ENCODE results near the gene FIGN. TPM values are rescaled to one million over a fixed set of nuclear protein-coding genes. Genes with fewer than 3 reads are reported as not detected.

The FIGN gene
- total and polyA plus RNA-seq, 2 donors (not counting 3 experiments of a cell fraction or from before 2014, with no cell fraction given) = 1.8 to 8.1 TPM

- no peaks in the 10 kb centered on the region for H3K9me3 ChIP-seq (replicated peaks; ENCODE audit: control insufficient read depth, insufficient read depth, low read length)
- H3K4me3 ChIP-seq (replicated peaks in 1 of 3; ENCODE audit: insufficient read depth in 1 of 3, low read depth in 1 of 3, low read length in 3 of 3) = no peak overlapping the region
- DNase-seq (ENCODE audit: low read depth, low spot score) = no peak
- no peak overlapping the region for H3K27ac ChIP-seq (ENCODE audit: insufficient read depth, low read depth, low read length)
- TF ChIP-seq MAX (IDR thresholded peaks at IDR 0.05; ENCODE audit: insufficient read depth, insufficient read length) (no peak), POLR2AphosphoS5 (IDR thresholded peaks at IDR 0.05; ENCODE audit: insufficient read depth, low read depth, low read length) (no peak), JUN (IDR thresholded peaks at IDR 0.05; ENCODE audit: borderline replicate concordance, insufficient read depth, insufficient read length, low read depth) (no peak), POLR2A (IDR thresholded peaks at IDR 0.05; ENCODE audit: low read depth, low read length) (no peak), MYC (IDR thresholded peaks at IDR 0.05; ENCODE audit: low read depth, low read length) (no peak), FOS (IDR thresholded peaks at IDR 0.05; ENCODE audit: borderline replicate concordance, insufficient read depth, low read length) (no peak), EZH2 (IDR thresholded peaks at IDR 0.05; ENCODE audit: borderline replicate concordance, low read depth, low read length, severe bottlenecking) (no peak), GATA2 (IDR thresholded peaks at IDR 0.05; ENCODE audit: insufficient read depth, insufficient read length, low read depth, low read length) (no peak)
- TF ChIP-seq, protein P1, sequence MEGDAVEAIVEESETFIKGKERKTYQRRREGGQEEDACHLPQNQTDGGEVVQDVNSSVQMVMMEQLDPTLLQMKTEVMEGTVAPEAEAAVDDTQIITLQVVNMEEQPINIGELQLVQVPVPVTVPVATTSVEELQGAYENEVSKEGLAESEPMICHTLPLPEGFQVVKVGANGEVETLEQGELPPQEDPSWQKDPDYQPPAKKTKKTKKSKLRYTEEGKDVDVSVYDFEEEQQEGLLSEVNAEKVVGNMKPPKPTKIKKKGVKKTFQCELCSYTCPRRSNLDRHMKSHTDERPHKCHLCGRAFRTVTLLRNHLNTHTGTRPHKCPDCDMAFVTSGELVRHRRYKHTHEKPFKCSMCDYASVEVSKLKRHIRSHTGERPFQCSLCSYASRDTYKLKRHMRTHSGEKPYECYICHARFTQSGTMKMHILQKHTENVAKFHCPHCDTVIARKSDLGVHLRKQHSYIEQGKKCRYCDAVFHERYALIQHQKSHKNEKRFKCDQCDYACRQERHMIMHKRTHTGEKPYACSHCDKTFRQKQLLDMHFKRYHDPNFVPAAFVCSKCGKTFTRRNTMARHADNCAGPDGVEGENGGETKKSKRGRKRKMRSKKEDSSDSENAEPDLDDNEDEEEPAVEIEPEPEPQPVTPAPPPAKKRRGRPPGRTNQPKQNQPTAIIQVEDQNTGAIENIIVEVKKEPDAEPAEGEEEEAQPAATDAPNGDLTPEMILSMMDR (IDR thresholded peaks at IDR 0.05; ENCODE audit: extremely low read depth in 1 of 2, insufficient read depth in 1 of 2, low read depth in 1 of 2, low read length in 2 of 2) = no peak
- H3K27me3 ChIP-seq (ENCODE audit: control insufficient read depth in 2 of 2, insufficient read depth in 2 of 2, low read length in 2 of 2) = no peaks in the 10 kb centered on the region
- no peak overlapping the region for H3K4me2 ChIP-seq (ENCODE audit: insufficient read depth, low read length)
- CTCF ChIA-PET = no interaction called here
- peaks cover 2% of the 10 kb centered on the region for H3K79me2 ChIP-seq (ENCODE audit: control insufficient read depth, insufficient read depth, low read length)
- POLR2A ChIA-PET = no interaction called here
- no peak overlapping the region for H3K9ac ChIP-seq (replicated peaks; ENCODE audit: extremely low read depth, insufficient read depth, low read length)
- H3K36me3 ChIP-seq (ENCODE audit: control insufficient read depth in 2 of 2, extremely low read depth in 1 of 2, insufficient read depth in 2 of 2, low read length in 2 of 2) = no peaks in the 10 kb centered on the region
- H3K9me1 ChIP-seq (replicated peaks; ENCODE audit: control insufficient read depth, extremely low read depth, insufficient read depth, low read length) = no peaks in the 10 kb centered on the region
- no peak overlapping the region for H2AFZ ChIP-seq (ENCODE audit: low read depth, low read length)
- no peaks in the 10 kb centered on the region for H4K20me1 ChIP-seq (replicated peaks; ENCODE audit: control insufficient read depth, extremely low read depth, insufficient read depth, low read length)
- H3K4me1 ChIP-seq (ENCODE audit: control insufficient read depth, extremely low read depth, insufficient read depth, low read length) = peaks cover 12% of the 10 kb centered on the region
- FAIRE-seq = no peak
- dilution Hi-C loops (cut with MboI; ENCODE audit: extremely low pct_ligation_motif_present, low sequenced_read_pairs) (no loop called here), intact Hi-C loops (cut with micrococcal nuclease) (no loop called here)
- no TSS peak for BruUV-seq (replicated peaks)
Measured at GRCh38 chr2:163659224-163659623, 76.6 kb downstream of the FIGN start.
